ENCODE measurements around the gene C10orf105.

C10orf105 gene

GRCh38 chr10:71744897-71745663, 25.5 kb upstream of the C10orf105 start:
- no peak for DNase-seq
- no peaks in the 10 kb centered on the region for H3K9me3 Mint-ChIP-seq

DNA sequence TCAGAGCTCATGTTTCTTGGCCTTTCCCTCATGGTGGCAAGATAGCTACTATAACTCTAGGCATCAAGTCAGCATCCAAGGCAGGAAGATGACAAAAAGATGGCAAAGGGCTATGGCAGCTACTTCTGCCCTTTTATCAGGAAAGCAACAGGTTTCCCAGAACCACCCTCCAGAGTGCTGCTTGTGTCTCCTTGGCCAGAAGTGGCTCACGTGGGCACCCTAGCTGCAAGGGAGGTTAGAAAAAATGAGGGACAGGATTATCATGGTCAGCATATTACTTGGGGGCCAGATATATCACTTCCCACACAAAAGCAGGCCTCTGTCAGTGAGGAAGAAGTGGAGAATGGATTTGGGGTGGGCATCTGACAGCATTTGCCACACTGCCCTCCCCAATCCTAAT, 24.3 kb upstream of the C10orf105 start:
- TF ChIP-seq, protein P1, sequence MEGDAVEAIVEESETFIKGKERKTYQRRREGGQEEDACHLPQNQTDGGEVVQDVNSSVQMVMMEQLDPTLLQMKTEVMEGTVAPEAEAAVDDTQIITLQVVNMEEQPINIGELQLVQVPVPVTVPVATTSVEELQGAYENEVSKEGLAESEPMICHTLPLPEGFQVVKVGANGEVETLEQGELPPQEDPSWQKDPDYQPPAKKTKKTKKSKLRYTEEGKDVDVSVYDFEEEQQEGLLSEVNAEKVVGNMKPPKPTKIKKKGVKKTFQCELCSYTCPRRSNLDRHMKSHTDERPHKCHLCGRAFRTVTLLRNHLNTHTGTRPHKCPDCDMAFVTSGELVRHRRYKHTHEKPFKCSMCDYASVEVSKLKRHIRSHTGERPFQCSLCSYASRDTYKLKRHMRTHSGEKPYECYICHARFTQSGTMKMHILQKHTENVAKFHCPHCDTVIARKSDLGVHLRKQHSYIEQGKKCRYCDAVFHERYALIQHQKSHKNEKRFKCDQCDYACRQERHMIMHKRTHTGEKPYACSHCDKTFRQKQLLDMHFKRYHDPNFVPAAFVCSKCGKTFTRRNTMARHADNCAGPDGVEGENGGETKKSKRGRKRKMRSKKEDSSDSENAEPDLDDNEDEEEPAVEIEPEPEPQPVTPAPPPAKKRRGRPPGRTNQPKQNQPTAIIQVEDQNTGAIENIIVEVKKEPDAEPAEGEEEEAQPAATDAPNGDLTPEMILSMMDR (IDR thresholded peaks at IDR 0.05), result no peak
- no peaks in the 10 kb centered on the region for H3K36me3 Mint-ChIP-seq (ENCODE audit: low read depth)
- H3K27me3 Mint-ChIP-seq (ENCODE audit: low read depth, poor library complexity), result peaks cover 9% of the 10 kb centered on the region
- no peaks in the 10 kb centered on the region for H3K9me3 Mint-ChIP-seq
- no peak overlapping the region for H3K4me3 Mint-ChIP-seq
- no peak for DNase-seq
- no peak overlapping the region for H3K27ac Mint-ChIP-seq
- H3K4me1 Mint-ChIP-seq, result peaks cover 34% of the 10 kb centered on the region

More at GRCh38 chr10:71744897-71745663, 25.5 kb upstream of the C10orf105 start:
- no peak overlapping the region for H3K4me3 Mint-ChIP-seq
- TF ChIP-seq, protein P1 (IDR thresholded peaks at IDR 0.05), result no peak
- no peak overlapping the region for H3K27ac Mint-ChIP-seq
- H3K36me3 Mint-ChIP-seq (ENCODE audit: low read depth), result no peaks in the 10 kb centered on the region
- H3K4me1 Mint-ChIP-seq, result peaks cover 39% of the 10 kb centered on the region
- peaks cover 9% of the 10 kb centered on the region for H3K27me3 Mint-ChIP-seq (ENCODE audit: low read depth, poor library complexity)

GRCh38 chr10:71743089-71743838, 23.7 kb upstream of the C10orf105 start:
- no peak overlapping the region for H3K4me3 Mint-ChIP-seq
- no peaks in the 10 kb centered on the region for H3K36me3 Mint-ChIP-seq (ENCODE audit: low read depth)
- H3K27ac Mint-ChIP-seq, result no peak overlapping the region
- DNase-seq, result no peak
- no peaks in the 10 kb centered on the region for H3K9me3 Mint-ChIP-seq
- peaks cover 28% of the 10 kb centered on the region for H3K4me1 Mint-ChIP-seq
- H3K27me3 Mint-ChIP-seq (ENCODE audit: low read depth, poor library complexity), result peaks cover 12% of the 10 kb centered on the region
- TF ChIP-seq, protein P1 (IDR thresholded peaks at IDR 0.05), result no peak

GRCh38 chr10:71742301-71743088, 22.9 kb upstream of the C10orf105 start:
- Mint-ChIP-seq H3K4me3 (no peak overlapping the region), H3K36me3 (ENCODE audit: low read depth) (no peaks in the 10 kb centered on the region), H3K27me3 (ENCODE audit: low read depth, poor library complexity) (peaks cover 12% of the 10 kb centered on the region)

GRCh38 chr10:71741671-71742070, 22.1 kb upstream of the C10orf105 start:
- peaks cover 13% of the 10 kb centered on the region for H3K4me1 Mint-ChIP-seq
- H3K27ac Mint-ChIP-seq, result no peak overlapping the region
- no peak for DNase-seq
- peaks cover 12% of the 10 kb centered on the region for H3K27me3 Mint-ChIP-seq (ENCODE audit: low read depth, poor library complexity)
- no peaks in the 10 kb centered on the region for H3K36me3 Mint-ChIP-seq (ENCODE audit: low read depth)
- no peak overlapping the region for H3K4me3 Mint-ChIP-seq
- H3K9me3 Mint-ChIP-seq, result no peaks in the 10 kb centered on the region
- TF ChIP-seq, protein P1 (IDR thresholded peaks at IDR 0.05), result no peak

More at GRCh38 chr10:71742301-71743088, 22.9 kb upstream of the C10orf105 start:
- DNase-seq, result no peak
- TF ChIP-seq, protein P1 (IDR thresholded peaks at IDR 0.05), result no peak
- Mint-ChIP-seq H3K27ac (no peak overlapping the region), H3K9me3 (no peaks in the 10 kb centered on the region), H3K4me1 (peaks cover 20% of the 10 kb centered on the region)
